ENCODE data around the gene ST3GAL3. TPM values are rescaled to one million over a fixed set of nuclear protein-coding genes. Genes with fewer than 3 reads are reported as not detected.

ST3GAL3 gene
- total RNA-seq, 1 donor = 28.5 TPM

DNA sequence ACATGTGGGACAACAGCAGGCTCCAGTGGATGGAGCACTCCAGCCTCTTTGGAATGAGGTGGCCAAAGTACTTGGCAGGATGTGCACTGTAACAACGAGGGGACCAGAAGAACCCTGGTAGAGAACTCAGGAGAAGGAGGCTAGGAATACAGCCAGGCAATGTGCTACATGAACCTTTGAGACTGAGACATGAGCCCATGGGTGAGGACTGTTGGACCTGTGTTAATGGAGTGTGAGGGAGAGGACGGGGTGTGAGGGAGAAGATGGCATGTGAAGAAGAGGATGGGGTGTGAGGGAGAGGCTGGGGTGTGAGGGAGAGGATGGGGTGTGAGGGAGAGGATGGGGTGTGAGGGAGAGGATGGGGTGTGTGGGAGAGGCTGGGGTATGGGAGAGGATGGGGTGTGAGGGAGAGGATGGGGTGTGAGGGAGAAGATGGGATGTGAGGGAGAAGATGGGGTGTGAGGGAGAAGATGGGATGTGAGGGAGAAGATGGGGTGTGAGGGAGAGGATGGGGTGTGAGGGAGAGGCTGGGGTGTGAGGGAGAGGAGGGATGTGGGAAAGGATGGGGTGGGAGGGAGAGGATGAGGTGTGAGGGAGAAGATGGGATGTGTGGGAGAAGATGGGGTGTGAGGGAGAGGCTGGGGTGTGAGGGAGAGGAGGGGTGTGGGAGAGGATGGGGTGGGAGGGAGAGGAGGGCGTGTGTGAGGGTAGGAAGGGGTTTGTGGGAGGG lies 164.0 kb downstream of the ST3GAL3 start:
- no peak for DNase-seq (ENCODE audit: low read depth in 2 of 3, low spot score in 2 of 3)

DNA sequence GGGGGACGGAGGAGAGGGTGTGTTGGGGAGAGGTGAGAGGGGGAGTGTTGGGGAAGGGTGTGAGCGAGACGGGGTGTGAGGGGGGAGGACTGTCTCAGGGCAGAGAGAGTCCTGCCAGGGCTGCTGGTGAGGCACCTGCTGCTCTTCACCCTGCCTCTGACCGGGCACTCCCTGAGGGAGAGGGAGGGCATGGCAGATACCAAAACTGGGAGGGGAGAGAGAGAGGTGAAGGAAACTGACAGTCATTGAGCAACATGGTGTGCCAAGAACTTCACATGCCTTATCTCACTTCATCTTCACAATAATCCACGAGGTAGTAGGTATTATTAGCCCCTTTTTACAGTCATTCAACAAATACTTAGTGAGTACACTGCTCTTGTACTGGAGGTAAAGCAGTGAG lies 164.9 kb downstream of the ST3GAL3 start:
- no peak for DNase-seq (ENCODE audit: low read depth in 2 of 3, low spot score in 2 of 3)

DNA sequence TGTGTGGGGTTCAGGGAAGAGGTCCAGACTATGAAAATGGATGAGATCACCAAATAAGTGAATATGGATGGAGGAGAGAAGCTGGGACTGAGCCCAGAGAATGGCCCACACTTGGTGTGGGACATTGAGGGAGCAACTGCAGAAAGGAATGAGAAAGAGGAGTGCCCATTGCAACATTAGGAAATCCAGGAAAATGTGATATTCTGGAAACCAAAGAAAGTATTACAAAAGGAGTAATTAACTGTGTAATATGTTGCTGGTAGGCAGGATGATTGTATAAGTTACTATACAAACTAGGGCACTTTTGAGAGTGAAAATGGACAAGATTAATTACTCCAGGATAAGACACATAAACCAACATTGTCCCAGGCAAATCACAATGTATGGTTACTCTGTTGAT lies 166.5 kb downstream of the ST3GAL3 start:
- no peak for DNase-seq (ENCODE audit: low read depth in 2 of 3, low spot score in 2 of 3)

DNA sequence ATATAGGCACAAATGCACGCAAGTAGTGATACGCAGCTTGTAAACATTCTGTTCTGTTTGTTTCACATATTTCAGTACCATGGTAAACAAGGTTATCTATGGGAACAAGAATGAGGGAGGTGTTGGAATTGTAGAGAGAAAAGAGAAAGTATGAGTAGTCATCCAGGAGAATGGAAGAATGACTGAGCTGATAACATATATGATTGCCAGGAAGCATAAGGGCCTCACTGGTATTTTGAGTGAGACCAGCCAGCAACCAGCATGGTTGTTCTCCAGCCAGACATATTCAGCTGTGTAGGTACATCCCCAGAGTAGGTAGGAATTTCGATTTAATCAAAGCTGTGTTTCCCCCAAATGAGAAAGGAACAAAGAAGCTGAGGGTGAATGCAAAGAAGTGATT lies 167.4 kb downstream of the ST3GAL3 start:
- no peak for DNase-seq (ENCODE audit: low read depth in 2 of 3, low spot score in 2 of 3)

DNA sequence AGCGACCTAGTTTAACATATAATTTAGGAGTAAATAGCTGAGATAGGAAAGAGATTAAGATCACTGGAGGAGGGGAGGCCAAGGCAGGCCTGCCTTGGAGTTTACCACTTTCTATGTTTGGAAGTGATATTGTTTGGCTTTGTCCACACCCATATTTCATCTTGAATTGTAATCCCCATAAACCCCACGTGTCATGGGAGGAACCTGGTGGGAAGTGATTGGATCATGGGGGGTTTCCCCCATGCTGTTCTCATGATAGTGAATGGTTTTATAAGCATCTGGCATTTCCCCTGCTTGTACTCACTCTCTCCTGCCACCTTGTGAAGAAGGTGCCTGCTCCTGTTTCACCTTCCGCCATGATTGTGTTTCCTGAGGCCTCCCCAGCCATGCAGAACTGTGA lies 168.0 kb downstream of the ST3GAL3 start:
- DNase-seq (ENCODE audit: low read depth in 2 of 3, low spot score in 2 of 3) = no peak

DNA sequence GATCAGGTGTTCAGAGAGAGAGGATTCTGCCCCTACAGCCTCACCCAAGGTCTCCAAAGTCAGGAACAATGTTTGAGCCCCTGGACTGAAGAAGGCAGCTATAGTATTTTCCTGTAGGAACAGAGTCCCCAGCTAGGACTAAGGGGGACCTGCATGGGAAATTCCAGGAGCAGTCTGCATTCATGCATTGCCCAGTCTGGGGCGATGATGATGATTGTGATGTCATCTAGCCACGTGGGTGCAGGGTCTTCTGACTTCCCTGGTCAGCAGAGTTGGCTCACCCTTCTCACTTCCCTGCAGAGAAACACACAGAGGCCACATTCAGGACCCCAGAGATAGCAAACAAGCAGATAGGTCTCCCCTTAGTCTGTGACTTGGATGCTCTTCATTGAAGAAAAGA lies 169.8 kb downstream of the ST3GAL3 start:
- no peak for DNase-seq (ENCODE audit: low read depth in 2 of 3, low spot score in 2 of 3)

DNA sequence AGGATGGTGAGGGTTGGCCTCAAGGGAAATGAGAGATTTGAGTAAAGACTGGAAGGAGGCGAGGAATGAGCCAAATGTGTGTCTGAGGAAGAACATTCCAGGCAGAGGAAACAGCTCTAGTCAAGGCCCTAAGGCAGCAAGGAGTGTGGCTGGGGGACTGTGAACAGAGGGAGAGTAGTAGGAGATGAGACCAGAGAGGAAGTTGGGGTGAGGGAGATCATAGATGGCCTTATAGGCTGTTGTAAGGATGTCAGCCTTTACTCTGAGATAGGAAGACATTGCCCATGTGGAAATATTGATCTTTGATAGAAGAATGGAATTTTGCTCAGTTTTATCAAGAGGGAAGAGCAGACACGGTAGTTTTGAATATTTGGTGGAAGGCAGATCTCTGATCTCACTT lies 171.1 kb downstream of the ST3GAL3 start:
- DNase-seq (ENCODE audit: low read depth in 2 of 3, low spot score in 2 of 3) = no peak

DNA sequence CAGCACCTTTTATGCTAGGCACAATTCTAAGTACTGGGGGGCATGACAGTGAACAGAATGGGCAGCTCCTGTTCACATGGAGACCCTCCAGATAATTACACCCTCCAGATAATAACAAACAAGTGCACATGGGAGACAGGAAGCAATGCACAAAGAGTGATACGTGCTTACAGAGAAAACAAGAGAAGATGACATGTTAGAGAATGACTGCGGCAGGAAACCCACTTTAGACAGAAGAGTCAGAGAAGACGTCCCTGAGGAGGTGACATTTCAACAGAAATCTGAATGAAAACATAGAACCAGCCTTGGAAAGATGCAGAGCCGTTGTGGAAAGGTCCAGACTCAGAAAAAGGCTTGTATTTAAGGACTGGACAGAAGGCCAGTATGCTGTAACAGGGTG lies 171.5 kb downstream of the ST3GAL3 start:
- no peak for DNase-seq (ENCODE audit: low read depth in 2 of 3, low spot score in 2 of 3)

DNA sequence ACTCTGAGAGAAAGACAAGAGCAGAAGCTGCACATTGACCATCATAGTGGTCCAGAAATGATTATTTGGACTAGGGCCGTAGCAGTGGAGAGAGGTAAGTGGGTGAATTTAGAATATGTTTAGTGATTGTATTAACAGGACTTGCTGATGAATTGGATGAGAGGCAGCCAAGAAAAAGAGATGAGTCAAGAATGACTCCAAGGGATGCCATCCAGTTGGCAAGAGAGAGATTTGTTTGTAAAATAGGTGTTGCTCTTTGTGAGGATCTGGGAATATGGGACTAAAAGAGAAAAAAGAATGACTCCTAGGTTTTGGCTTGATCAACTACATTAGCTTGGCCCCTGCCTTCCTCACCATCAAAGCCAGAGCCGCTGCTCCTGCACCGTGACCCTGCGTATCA lies 172.1 kb downstream of the ST3GAL3 start:
- DNase-seq (ENCODE audit: low read depth in 2 of 3, low spot score in 2 of 3) = no peak

DNA sequence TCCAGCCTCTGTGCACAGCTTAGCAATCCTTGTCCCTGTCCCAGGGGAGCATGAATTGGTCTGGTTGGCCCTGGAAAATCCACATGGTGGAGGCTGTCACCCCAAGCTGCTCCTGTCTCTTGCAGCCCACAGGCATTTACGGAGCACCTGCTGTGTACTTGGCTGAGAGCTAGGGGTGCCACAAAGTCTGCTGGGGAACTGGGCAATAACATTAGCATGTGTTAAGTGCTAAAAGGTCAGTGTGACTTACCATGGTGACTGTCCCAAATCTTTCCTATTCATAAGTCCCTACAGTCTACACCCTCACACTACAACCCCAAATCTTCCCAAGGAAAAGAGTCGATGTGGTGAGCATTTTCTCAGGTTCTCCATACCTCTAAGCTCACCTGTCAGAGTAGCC lies 172.7 kb downstream of the ST3GAL3 start:
- DNase-seq (ENCODE audit: low read depth in 2 of 3, low spot score in 2 of 3) = no peak

DNA sequence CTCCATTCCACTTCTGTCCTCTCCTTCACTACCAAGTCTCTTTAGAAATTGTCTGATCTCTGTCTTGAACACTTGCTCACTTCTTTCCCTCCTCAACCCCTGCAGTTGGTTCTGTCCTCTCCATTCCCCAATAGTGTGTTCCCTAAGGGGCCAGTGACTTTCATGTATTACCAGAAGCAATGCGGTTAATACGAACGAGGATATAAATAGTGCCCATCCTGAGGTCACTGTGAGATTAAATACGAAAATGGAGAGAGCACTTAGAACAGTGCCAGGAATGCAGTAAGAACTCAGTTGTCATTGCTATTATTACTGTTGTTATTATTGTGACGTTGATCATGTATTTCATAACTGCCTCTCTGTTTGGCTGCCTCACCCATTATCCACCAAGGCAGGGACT lies 173.3 kb downstream of the ST3GAL3 start:
- DNase-seq (ENCODE audit: low read depth in 2 of 3, low spot score in 2 of 3) = no peak

DNA sequence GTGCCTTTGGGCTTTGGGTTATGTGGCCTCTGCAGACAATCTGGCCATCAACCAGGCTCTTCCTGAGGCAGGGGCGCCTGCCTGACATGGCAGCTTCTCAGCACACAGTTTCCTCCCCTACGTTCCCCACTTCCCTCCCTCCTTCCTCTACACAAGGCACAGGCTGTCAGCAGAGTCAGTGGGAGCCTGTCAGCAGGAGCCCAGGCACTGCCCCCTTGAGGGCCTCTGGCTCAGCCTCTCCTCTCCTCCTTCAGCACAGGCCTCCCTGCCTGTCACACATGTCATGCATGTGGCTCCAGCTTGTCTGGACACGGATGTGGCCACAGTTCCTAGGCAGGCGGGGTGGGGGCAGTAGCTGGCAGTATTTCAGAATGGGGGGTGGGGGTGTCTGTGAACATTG lies 174.1 kb downstream of the ST3GAL3 start:
- DNase-seq (ENCODE audit: low read depth in 2 of 3, low spot score in 2 of 3) = peak in 2 of 3 donors; percentile 48 to 69

DNA sequence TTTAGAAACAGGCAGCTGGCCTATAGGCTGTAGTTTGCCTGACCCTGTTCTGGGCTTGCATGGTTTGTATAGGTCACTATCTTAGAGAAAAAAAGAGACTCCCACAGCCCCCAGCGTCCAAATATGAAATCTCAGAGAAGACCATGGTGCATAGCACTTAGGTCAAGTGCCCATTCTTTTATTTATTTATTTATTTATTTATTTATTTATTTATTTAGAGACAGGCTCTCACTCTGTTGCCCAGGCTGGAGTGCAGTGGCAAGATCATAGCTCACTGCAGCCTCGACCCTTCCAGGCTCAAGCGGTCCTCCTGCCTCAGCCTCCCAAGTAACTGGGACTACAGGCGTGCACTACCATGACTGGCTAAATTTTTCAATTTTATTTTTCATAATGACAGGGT lies 175.4 kb downstream of the ST3GAL3 start:
- no peak for DNase-seq (ENCODE audit: low read depth in 2 of 3, low spot score in 2 of 3)

DNA sequence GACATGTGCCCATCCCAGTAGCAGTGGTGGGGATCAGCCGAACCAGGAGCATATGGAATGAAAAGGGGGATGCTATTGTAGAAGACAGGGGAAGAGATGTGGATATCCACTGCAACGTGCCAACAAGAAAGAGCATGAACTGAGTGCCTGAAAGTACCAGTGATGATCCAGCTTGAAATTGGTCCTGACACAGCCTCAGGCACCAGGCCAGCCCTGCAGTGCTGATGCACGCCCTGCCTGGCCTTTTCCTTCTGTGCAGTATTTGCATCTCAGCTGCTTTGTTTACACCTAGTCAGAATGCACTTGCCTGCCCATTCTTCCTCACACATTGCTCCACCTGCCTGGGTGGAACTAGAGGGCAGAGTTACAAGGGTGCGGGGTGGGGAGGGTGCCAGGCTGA lies 176.0 kb downstream of the ST3GAL3 start:
- DNase-seq (ENCODE audit: low read depth in 2 of 3, low spot score in 2 of 3) = no peak

DNA sequence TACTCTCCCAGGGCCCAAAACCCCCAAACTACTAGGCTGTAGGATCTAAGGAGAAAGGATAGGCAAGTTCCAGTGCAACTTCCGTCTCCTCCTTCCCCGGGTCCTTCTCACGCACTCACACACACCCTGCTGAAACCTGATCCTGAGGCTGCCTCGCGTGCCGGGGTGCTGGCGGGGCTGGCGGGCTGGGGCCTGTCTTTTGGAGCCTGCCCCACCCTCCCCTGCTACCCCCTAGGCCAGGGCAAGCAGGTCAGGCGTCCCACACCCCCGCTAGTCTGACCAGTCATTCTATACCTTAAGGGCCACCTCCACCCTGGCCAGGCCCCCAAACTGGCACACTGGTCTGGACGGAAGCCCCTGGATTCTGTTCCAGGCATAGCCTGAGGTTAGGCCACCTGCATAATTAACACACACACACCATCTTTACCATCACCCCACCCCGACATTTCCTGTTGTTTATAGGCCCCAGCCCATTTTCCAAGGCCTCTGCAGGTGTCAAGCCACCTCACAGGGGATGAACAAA lies 178.0 kb downstream of the ST3GAL3 start:
- no peak for DNase-seq (ENCODE audit: low read depth in 2 of 3, low spot score in 2 of 3)

DNA sequence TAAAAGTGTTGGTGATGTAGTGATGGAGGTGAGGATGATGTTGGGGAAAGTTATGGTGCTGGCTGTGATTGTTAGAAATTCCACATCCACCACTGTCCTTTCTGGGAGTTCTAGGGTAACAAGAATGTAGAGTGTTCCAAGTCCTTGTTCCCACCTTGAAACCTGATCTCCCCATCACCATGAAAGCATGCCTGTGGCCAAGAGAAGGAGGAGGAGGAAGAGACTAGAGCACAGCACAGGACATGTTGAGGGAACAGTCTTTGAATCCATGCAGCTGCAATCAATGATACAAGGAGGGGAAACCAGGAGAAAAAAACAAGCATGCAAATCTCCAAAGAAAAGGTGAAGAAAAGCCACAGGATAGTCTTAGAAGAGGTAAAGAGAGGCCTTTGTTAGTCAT lies 180.4 kb downstream of the ST3GAL3 start:
- no peak for DNase-seq (ENCODE audit: low read depth in 2 of 3, low spot score in 2 of 3)

DNA sequence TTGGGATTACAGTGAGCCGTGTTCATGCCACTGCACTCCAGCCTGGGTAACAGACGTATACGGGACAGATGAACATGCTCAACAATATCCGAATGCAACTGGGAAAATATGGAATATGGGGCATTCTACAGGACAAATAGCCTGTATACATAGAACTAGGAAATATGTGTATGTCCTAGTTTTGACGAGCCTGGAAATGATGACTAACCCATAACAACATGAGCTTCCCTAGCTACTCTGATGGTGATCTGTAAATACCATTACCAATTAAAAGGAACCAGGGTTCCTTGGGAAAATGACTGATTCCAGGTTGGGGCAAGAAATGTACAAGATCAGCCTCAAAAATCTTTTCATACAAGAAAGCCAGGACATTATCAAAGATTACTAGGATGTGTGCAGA lies 183.5 kb downstream of the ST3GAL3 start:
- DNase-seq (ENCODE audit: low read depth in 2 of 3, low spot score in 2 of 3) = no peak

DNA sequence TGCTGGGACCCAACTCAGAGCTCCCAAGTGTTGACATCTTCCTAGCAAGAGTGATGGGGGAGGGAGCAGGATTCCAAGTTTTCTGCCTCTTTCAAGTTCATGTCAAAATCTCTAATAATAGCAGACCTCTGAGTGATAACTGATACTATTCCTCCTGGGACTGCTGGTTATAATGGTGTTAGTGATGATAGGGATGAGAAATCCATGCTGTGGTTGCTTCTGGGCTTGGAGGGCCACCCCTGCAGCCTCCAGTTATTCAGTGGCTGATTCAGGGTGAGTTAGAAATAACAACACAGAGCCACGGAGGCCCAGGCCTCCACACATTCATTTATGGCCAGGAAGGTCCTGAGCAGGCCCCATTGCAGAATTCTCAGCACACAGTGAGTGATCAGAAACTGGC lies 185.7 kb downstream of the ST3GAL3 start:
- DNase-seq (ENCODE audit: low read depth in 2 of 3, low spot score in 2 of 3) = no peak

DNA sequence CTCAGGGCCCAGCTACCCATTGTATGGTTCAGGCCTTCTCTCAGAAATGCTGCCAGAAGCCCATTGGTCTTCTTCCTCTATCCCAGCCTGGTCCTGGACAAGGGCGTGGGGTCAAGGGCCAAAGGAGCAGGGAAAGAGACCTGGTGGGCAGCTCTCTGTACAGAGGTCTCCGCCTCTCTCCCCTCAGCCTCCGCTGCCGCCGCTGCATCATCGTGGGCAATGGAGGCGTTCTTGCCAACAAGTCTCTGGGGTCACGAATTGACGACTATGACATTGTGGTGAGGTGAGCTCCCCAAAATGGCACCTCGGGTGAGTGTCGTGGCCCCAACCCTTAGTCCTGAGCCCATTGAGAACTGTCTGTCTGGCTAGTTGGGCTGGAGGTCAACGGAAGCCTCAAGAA lies 191.6 kb downstream of the ST3GAL3 start:
- no peak for DNase-seq (ENCODE audit: low read depth in 2 of 3, low spot score in 2 of 3)

DNA sequence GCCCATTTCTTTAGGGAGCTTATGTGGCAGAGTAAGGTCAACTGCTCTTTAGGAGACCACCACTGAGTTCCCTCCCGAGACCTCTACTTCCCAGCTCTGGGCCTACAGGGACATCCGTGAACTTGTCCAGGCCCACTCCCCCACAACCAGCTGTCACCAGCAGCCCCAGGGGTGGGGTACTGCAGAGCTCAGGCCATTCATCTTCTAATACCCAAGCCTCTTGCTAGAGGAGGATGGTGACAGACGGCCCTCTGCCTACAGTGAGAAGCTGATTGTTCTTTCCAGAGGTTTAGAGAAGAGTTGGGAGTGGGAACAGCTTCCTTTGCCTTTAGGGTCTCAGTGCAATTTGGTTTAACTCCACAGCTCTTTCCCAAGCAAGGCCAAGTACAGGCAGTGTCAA lies 193.1 kb downstream of the ST3GAL3 start:
- no peak for DNase-seq (ENCODE audit: low read depth in 2 of 3, low spot score in 2 of 3)

DNA sequence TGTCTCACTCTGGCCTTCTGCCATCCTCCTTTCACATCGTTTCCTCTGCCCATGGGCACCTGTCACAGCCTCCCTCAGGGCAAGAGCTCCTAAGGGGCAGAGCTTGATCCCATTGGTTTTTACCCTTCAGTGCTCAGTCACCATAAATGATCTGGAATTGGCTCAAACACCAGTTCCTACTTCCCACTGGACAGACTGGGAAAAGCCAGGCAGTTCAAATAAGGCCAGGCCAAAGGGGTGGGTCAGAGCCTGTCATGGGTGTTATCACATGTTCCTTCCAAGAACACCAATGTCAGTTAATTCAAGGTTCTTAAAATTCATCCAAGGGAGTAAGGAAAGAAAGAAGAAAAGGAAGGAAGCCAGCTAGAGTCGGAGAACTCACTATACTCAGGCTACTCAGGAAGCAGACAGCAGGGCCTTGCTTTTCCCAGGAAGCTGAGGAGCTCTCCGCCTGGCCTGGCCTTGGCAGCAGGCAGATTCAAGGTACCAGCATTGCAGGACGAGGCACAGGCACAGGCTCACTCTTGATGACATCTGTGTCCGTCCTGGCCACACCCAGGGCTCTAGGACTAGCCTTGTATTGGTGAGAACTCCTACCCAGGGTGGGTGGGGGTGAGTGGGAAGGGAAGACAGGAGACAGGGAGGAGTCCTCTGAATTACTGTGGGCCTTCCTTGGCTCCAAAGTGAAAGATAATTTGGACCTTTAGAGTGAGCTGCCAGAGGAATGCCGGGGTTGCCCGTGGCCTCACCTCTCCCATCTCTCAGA lies 194.0 kb downstream of the ST3GAL3 start:
- DNase-seq (ENCODE audit: low read depth in 2 of 3, low spot score in 2 of 3) = no peak

Data from hematopoietic multipotent progenitor cell (in vitro differentiated cells).